Measurements from ENCODE around the gene NEGR1.
A peak's percentile ranks its signal among the peaks of the same experiment; 100 is the strongest.

Gene NEGR1

DNA sequence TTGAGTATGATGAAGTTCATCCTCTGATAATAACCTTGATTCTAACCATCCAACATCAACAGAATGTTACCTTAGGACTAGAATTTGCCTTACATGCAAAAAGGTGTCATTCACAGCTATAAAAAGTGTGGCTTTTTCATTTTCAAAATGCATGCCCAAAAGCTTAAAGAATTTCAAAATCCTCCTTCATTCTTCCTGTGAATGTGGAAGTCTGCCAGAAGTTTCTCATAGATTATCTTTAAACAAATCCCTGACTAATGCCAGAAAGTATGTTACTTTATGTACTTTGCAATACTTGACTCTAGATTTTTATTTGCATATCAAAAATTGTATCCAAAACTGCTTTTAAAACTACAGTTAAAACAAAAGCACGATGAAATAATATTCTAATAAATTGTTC, 930.9 kb downstream of the NEGR1 start:
- peak; percentile 9 for DNase-seq (ENCODE audit: low spot score)

DNA sequence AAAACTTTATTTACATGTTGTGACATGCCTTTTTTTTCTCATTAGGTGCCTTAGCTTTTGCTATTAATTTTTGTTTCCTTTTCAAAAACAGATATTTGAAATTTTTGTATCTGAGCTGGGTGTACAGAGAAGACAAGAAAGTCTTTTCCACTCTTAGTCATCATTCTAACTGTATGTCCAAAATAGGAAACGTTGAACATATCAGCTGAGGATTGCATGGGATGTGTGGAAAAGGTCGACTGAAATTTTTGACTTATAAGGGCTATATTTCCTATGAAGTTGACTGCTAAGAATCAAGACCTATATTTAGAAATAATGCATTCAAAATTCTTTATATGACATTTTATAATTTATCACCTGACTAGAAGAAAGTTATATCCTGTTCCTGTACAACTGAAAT, 931.5 kb downstream of the NEGR1 start:
- no peak for DNase-seq (ENCODE audit: low spot score)

DNA sequence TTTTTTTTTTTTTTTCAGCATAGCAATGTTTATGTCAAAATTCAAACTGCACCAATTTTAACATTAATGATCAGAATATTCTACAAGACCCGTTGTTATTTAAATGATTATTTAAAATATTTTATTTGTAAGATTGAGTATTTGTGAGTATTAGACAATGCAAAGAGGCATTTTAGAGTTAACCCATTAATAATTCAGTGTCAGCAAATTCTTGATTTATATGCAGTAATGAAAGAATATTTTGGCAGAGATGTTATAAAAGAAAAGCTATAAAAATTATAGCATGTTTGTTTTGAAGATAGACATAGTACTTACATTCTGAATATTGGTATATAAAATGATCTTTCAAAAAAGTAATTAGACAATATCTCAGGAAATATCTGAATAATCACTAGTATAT, 932.0 kb downstream of the NEGR1 start:
- no peak for DNase-seq (ENCODE audit: low spot score)
